GM10248 (cell line): ENCODE data around the gene TMPRSS12.
"Not testable (repeated sequence)": the region's sequence is repeated elsewhere in the genome, so short reads cannot be mapped to it uniquely, and the experiment has no call there.

Experiments
- CTCF ChIA-PET: fragments of 300-600 bp; sonication (Branson Sonifier 250); formaldehyde crosslinking; extraction: SDS; loops from one replicate; lab custom pipeline; 2021; ENCODE audit warnings: antibody characterized with exemption; lab: Yijun Ruan, JAX
- POLR2A ChIA-PET: fragments of 350-650 bp; sonication (Branson Sonifier 250); formaldehyde crosslinking; extraction: SDS; loops from one replicate; lab custom pipeline; 2020; ENCODE audit warnings: antibody characterized with exemption; lab: Yijun Ruan, JAX
- DNase-seq: peaks from one replicate; pipeline ENCODE4 v3.0.0; 2012; ENCODE audit errors: extremely low spot score
- CTCF ChIP-seq: IDR thresholded peaks from 2 replicates; pipeline ENCODE4 v1.5.1; 2012; ENCODE audit warnings: mild to moderate bottlenecking, low read depth; ENCODE audit errors: extremely low read depth, missing control alignments, control extremely low read depth

The TMPRSS12 gene

GRCh38 chr12:50839042-50839441, 3.7 kb upstream of the TMPRSS12 start:
- no peak for DNase-seq
- TF ChIP-seq CTCF = no peak
- ChIA-PET POLR2A (no interaction called here), CTCF (interaction anchor here (0.8 kb wide), 1 partner anchor 13 kb away, joined by 3 read pairs; no protein-coding TSS in a partner anchor)

- no peak for TF ChIP-seq CTCF
- ChIA-PET POLR2A (no interaction called here), CTCF (interaction anchor here (1.4 to 1.6 kb wide), 2 partner anchors 15 to 500 kb away, joined by 3 to 7 read pairs; no protein-coding TSS in a partner anchor)
- no peak for DNase-seq
Measured at GRCh38 chr12:50840809-50841487, 1.8 kb upstream of the TMPRSS12 start.

- ChIA-PET POLR2A (no interaction called here), CTCF (no interaction called here)
- no peak for DNase-seq
- no peak for TF ChIP-seq CTCF
Measured at GRCh38 chr12:50841716-50842531, 802 bp upstream of the TMPRSS12 start.

GRCh38 chr12:50845021-50845647, 2.4 kb downstream of the TMPRSS12 start:
- DNase-seq = no peak
- POLR2A ChIA-PET = no interaction called here
- TF ChIP-seq CTCF = no peak
- CTCF ChIA-PET = interaction anchor here (1.0 kb wide), 2 partner anchors 42 to 52 kb away, joined by 3 read pairs; no protein-coding TSS in a partner anchor

GRCh38 chr12:50848963-50849362, 6.2 kb downstream of the TMPRSS12 start:
- no peak for TF ChIP-seq CTCF
- POLR2A ChIA-PET = no interaction called here
- no peak for DNase-seq
- CTCF ChIA-PET = interaction anchor here (1.3 to 1.4 kb wide), 2 partner anchors 11 to 24 kb away, joined by 3 read pairs; no protein-coding TSS in a partner anchor

GRCh38 chr12:50855218-50855617, 12.5 kb downstream of the TMPRSS12 start:
- DNase-seq, POLR2A ChIA-PET: not testable (repeated sequence)
- CTCF ChIA-PET = interaction anchor here (1.1 to 1.5 kb wide), 2 partner anchors 11 to 30 kb away, joined by 3 read pairs; no protein-coding TSS in a partner anchor

- DNase-seq, POLR2A ChIA-PET: not testable (repeated sequence)
- CTCF ChIA-PET = interaction anchor here (1.1 to 1.5 kb wide), 2 partner anchors 10 to 31 kb away, joined by 3 read pairs; no protein-coding TSS in a partner anchor
Measured at GRCh38 chr12:50855679-50856078, 13.0 kb downstream of the TMPRSS12 start.
